GM18519 (cell line): ENCODE results near the gene POLD4.
"Not testable (repeated sequence)": the region's sequence is repeated elsewhere in the genome, so short reads cannot be mapped to it uniquely, and the experiment has no call there.

Source experiments
- ATAC-seq: cut with Tn5 transposase; IDR thresholded peaks from one replicate; pipeline ENCODE4 v1.9.1; 2021; ENCODE audit warnings: mild to moderate bottlenecking, moderate library complexity; ENCODE audit not compliant: unreplicated experiment, low FRiP score

POLD4 gene

GRCh38 chr11:67353317-67354074, at the start of gene POLD4:
Gene POLD4 (minus strand): TSS chr11:67353546. CDS start chr11:67353399, 147 bp downstream.
- peak; percentile 58 for ATAC-seq

DNA sequence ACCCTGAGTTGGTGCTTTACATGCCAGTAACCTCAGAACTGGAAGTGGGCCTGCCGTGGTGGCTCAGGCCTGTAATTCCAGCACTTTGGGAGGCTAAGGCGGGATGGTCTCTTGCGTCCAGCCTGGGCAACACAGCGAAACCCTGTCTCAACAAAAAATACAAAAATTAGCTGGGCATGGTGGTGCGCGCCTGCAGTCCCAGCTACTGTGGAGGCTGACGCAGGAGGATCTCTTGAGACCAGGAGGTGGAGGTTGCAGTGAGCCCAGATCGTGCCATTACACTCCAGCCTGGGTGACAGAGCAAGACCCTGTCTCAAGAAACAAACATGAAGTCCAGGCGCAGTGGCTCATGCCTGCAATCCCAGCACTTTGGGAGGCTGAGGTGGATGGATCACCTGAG, 49.7 kb upstream of the POLD4 start:
- not testable (repeated sequence) for ATAC-seq

- ATAC-seq = not testable (repeated sequence)
Measured at GRCh38 chr11:67402192-67402839, 49.0 kb upstream of the POLD4 start.

DNA sequence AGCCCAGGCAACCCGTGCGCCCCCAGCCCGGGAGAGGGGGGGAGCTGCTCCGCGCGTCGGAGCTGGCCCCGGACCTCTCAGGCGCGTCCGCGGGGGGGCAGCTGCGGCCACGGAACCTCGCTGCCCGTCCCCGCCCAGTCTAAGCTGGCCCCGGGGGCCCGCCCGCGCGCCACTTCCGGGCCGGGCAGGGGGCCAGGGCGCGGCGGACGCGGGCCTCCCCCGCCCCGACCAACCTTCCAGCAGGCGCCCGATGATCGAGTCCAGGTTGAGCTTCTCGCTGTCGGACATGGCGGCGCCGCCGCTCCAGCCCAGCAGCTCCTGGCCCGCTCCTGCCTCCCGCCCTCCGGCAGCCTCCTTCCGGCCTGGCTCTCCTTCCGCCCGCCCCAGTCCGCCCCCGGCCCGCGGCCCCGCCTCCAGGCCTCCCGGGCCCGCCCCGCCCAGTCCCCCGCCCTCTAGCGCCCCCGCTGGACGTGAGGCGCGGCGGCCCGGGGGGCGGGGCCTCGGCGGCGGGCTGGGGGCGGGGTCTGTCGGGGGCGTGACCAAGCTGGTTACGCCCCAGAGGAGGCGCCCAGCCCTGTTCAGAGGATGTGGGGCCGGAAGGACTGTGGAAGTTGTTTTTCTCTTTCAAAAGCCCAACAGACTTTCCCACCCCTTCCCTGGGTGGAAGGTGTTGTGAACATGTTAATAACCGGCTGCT, 48.3 kb upstream of the POLD4 start, which contains the start of gene PPP1CA:
Gene PPP1CA, minus strand, starts transcription at position 364 of the 697 bp plus-strand sequence. Its CDS starts 76 bp downstream, at position 288.
- ATAC-seq = peak; percentile 32

DNA sequence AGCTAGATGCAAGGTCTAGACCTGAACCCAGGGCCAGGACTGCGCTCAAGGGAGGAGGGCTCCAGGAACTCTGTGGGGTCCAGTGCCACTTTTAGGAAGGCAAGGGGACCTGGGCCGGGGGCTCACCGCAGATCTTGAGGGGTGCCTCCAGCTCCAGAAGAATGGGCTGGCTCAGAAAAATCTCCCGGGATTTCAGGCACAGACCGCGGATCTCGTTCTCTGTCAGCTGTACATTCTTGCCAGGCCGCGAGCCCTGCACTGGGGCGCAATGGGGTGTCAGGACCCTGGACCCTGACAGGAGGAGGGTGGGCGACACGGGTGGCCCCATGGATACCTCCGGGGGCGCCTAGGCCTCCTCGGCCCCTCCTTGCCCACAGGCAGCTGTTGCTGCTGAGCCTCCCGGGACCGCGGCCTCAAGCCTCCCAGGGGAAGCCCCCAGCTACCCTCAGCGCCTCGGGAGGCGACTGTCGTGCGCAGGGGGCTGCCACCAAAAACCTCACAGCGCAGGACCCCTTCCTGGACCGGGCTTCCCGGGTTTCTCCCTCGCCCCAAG, 47.7 kb upstream of the POLD4 start:
- ATAC-seq = peak; percentile 14

DNA sequence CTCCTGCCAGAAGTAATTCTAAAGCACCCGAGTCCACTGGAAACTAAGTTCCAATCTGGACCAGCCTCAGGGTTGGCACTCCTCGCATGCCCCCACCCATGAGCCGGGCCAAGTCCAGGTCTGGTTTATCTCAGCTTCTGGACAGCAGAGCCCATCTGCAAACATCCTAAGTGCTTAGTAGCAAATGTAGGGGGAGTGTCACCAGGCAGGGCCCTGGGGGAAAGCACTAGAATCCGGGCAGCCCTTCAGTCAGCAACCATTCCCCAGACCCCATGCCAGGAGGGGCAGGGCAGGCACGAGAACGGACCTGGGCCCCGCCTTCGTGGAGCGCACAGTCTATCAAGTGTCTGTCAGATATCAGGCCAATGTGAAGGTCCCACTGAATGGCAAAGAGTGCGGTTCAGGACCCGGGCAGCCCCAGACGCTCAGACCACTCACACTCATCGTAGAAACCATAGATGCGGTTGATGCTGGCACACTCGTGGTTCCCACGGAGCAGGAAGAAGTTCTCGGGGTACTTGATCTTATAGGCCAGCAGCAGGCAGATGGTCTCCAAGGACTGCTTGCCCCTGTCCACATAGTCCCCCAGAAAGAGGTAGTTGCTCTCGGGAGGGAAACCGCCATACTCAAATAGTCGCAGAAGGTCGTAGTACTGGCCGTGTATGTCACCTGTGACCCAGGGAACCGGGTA, 47.0 kb upstream of the POLD4 start:
- ATAC-seq = no peak

- no peak for ATAC-seq
Measured at GRCh38 chr11:67398661-67399563, 45.6 kb upstream of the POLD4 start.

DNA sequence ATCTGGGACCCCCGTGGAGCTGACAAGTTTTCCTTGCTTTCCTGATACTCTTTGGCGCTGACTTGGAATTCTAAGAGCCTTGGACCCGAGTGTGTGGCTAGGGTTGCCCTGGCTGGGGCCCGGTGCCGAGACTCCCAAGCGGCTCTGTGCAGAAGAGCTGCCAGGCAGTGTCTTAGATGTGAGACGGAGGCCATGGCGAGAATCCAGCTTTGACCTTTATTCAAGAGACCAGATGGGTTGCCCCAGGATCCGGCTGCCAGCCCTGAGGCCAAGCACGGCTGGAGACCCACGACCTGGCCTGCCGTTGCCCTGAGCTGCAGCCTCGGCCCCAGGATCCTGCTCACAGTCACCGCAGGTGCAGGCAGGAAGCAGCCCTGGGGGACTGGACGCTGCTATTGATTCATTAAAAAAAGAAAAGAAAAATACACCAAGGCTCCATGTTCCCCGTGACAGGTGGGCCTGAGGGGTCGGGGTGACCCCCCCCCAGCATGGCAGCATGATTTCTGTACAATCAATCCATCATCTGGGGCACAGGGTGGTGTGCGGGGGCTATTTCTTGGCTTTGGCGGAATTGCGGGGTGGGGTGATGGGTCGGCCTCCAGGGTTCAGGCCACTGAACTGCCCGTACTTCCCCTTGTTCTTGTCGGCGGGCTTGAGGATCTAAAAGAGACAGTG, 44.8 kb upstream of the POLD4 start:
- no peak for ATAC-seq

- no peak for ATAC-seq
Measured at GRCh38 chr11:67397536-67397935, 44.2 kb upstream of the POLD4 start.

DNA sequence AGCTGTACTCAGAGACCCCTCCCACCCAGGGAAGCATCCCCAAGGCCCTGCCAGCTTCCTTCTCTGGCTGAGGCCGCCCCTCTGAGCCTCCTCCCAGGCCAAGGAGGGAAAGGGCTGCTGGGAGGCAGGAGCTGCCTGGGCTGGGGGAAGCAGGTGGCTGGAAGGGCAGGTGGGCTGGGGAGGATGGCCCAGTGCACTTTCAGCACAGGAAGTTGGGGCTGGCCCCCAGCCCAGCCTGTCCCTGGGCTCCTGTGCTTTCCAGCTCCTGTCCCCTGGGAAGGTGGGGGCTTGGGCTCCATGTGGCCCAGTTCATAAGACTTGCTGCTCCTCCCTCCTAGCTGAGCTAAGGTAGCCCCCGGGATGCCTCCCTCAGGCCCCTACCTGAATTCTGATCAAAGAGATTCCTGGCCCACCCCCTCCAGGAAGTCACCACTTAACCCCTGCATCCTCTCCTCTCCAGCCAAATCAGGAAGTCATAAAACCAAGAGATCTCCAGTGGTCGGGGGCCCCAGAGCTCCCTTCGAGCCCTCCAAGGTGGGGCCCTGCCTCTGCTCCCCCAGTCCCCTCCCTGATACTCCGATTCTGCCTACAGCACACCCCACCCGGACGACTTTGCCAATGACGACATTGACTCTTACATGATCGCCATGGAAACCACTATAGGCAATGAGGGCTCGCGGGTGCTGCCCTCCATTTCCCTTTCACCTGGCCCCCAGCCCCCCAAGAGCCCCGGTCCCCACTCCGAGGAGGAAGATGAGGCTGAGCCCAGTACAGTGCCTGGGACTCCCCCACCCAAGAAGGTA, 43.4 kb upstream of the POLD4 start:
- ATAC-seq = no peak

DNA sequence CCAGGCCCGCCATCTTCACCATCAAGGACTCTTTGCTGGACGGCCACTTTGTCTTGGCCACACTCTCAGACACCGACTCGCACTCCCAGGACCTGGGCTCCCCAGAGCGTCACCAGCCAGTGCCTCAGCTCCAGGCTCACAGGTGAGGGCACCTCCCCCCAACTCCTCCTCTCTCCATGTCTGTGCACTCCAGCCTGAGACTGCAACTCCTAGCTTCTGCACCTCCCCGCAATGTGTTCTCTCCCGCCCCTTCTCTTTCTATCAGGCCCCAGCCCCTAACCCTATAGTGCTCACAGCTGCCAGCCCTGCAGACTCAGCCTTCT, 42.9 kb upstream of the POLD4 start:
- ATAC-seq = no peak

DNA sequence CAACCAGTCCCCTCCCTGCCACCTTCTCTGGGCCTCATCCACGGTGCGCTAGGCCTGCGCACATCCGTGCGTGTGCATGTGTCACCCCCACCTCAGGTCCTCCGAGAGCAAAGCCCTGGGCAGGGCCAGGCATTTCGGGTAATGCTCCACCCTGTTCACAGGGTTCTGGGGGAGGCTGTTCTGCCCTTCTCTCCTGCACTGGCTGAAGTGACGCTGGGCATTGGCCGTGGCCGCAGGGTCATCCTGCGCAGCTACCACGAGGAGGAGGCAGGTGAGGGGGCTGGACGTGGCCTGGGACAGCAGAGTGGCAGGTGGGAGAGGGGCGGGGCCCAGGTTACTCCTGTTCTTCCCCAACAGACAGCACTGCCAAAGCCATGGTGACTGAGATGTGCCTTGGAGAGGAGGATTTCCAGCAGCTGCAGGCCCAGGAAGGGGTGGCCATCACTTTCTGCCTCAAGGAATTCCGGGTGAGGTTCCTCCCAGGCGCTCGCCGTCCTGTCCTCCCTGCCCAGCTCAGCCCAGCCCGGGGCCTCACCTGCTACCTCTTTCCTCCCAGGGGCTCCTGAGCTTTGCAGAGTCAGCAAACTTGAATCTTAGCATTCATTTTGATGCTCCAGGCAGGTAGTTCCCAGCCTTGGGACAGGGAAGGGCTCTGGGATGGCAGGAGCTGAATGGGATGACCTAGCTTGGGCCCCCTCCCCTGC, 42.4 kb upstream of the POLD4 start:
- no peak for ATAC-seq

DNA sequence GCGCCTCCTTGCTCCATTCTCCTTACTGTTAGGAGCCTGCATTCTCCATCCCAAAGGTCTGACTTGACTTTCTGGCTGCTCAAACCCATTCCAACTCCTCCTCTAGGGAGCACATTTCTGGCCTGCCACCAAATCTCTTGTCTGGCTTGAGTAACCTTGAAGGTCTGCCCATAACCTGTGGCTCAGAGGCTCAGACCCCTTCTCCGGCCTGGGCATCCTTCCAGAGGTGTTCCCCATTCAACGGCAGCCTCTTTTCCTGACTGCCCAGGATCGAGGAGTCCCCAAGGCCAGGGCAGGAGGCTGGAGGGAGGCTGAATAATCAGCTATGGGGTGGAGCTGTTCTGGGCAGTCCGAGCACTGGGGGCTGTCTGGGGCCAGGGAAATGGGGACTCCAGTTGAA, 40.6 kb upstream of the POLD4 start:
- no peak for ATAC-seq

GRCh38 chr11:67393437-67393836, 40.1 kb upstream of the POLD4 start:
- ATAC-seq = no peak

DNA sequence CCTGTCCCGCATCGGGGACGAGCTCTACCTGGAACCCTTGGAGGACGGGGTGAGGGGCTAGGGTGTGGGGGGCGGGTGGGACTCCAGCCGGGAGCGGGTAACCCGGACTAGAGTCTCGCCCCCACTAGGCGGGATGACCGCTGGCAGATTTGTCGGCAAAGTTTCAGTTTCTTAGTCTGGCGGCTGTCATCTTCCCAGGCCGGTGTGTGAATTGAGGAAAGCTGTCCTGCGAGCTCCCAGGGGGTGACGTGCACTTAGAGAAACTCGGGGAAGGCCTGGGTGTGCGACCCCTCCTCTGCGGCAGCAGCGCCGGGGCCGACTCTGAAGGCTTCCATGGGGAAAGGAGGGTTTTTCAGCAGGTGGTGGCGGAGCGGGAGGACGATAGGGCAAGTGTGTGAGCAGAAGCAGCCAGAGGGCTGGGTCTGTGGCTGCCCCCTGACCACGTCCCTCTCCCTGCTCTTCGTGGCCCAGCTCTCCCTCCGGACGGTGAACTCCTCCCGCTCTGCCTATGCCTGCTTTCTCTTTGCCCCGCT, 38.9 kb upstream of the POLD4 start:
- ATAC-seq = no peak

DNA sequence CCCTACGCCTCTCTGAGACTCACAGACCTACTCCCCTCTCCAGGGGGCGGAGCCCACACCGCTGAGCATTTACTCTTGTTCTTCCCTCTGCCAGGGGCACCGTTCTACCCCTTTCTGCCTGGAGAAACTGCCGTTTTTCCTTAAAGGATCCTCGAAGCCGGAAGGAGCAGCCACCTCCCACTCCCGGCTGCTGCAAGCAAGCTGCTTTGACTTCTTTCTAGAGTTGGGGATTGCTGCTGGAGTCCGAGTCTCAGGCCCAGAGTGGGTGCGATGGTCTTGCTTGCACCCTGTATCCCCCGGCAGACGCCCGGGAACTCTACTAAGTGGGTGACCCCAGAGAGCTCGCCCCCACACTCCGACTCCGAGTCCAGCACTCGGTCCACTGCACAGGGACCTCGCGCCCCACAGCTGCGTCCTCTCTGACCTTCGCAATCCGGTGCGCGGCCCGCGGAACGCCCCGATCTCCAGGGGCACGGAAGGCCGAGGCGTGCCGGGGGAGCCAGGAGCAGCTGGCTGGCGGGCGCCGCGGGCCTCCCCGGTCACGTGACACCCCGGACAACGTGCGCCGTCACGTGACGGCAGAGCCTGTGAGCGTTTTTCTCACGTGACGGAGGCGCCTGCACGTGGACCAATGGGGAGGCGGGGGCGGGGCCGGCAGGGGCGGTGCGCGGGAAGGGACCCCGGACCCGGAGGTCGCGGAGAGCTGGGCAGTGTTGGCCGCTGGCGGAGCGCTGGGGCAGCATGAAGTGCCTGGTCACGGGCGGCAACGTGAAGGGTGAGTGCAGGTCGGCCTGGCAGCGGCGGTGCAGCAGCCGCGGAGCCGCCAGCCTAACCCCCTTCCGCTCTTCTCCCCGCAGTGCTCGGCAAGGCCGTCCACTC, 38.2 kb upstream of the POLD4 start, which contains the start of gene RAD9A:
Gene RAD9A, plus strand, starts transcription at position 683 of the 879 bp plus-strand sequence. Its CDS starts 59 bp downstream, at position 742.
- no peak for ATAC-seq
